ENCODE measurements around the gene CCDC110. TPM values are rescaled to one million over a fixed set of nuclear protein-coding genes. Genes with fewer than 3 reads are reported as not detected.

CCDC110 gene
- polyA plus RNA-seq, 1 experiment: not detected

GRCh38 chr4:185395238-185395955 lies 76.1 kb downstream of the CCDC110 start, which contains the start of gene LRP2BP:
TSS of gene LRP2BP (minus strand) at chr4:185395924. CDS start at chr4:185378186, 17,738 bp downstream.
- Histone ChIP-seq H3K27me3 (ENCODE audit: control insufficient read depth, insufficient read depth, low read length) (no peaks in the 10 kb centered on the region), H3K4me3 (ENCODE audit: low read depth, low read length) (peak within 1 kb of the TSS; percentile 84), H3K36me3 (ENCODE audit: control insufficient read depth, insufficient read depth, low read length) (no peaks in the 10 kb centered on the region)
- CTCF ChIA-PET: interaction anchor here (1.0 to 1.1 kb wide), 3 partner anchors 9 to 261 kb away, joined by 3 to 5 read pairs (median 3); no protein-coding TSS in a partner anchor
- no peak for DNase-seq (ENCODE audit: low read depth)
- POLR2A ChIA-PET: no interaction called here
- no peak for TF ChIP-seq CTCF (IDR thresholded peaks at IDR 0.05; ENCODE audit: insufficient read depth, low read depth, low read length)

Small RNA genes within 50 kb of the gene (small RNA-seq; reads per million reads assigned to genes)
- not detected for gene RF00019 (ENCODE audit: insufficient read length, low read depth, low replicate concordance)

Other genes starting within 250 kb of the CCDC110 start
- gene LRP2BP, start 75.8 kb downstream of the CCDC110 start, polyA plus RNA-seq (2011; rRNA removed): 0.13 and 0.15 TPM in 2 replicates
- 13.2 and 13.7 TPM in 2 replicates for gene ANKRD37, start 74.9 kb downstream of the CCDC110 start, polyA plus RNA-seq (2011; rRNA removed)
- 18.8 and 39.2 TPM in 2 replicates for gene UFSP2, start 45.8 kb downstream of the CCDC110 start, polyA plus RNA-seq (2011; rRNA removed)
- gene PDLIM3, start 63.8 kb upstream of the CCDC110 start, polyA plus RNA-seq (2011; rRNA removed): 0.05 and 0.11 TPM in 2 replicates